Activated T-helper 1 cell treated with Interleukin-2 at 50 U/mL for 16 hours (primary cell): ENCODE measurements around the gene TEDC2.
"Not testable (repeated sequence)": the region's sequence is repeated elsewhere in the genome, so short reads cannot be mapped to it uniquely, and the experiment has no call there.

ENCODE experiments used
- DNase-seq: peaks from one replicate; pipeline ENCODE4 v3.0.0-alpha.2; 2020; ENCODE audit warnings: low read depth

TEDC2 gene

DNA sequence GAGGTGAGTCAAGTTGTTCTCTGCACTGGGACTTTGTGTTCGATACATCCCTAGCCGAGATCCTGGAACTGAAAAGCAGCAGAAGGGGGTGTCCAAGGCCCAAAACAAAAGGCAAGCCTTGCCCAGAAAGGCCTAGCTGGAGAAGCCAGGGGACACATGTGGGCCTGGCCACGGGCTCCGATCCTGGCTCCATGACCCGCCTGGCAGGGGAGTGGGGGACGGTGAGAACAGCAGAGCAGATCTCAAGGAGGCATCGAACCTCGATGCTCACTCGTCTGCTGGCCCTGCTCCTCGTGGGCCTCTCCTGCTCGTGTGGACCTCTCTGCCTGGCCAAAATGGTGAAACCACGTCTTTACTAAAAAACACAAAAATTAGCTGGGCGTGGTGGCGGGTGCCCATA lies 21.8 kb upstream of the TEDC2 start:
- no peak for DNase-seq

DNA sequence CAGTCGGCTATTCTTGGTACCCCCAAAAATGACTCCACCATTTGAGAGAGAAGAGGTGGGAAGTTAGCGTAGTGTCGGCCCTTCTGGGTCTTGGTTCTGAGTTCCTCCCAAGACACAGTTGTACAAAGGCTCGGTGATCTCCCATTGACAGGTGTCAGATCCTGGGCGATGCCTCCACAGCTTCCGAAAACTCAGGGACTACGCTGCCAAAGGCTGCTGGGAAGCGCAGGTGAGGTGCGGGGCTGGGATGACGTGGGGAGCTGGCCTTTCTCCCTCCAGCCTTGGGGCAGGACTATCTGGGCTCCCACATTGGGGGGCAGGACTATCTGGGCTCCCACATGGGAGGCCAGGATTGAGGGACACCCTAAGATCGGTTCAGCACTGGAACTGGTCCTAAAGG lies 20.3 kb upstream of the TEDC2 start:
- DNase-seq, result no peak

- DNase-seq, result not testable (repeated sequence)
Observed at GRCh38 chr16:2441143-2441804, 18.6 kb upstream of the TEDC2 start.

GRCh38 chr16:2443555-2443954 lies 16.4 kb upstream of the TEDC2 start:
- DNase-seq, result no peak

DNA sequence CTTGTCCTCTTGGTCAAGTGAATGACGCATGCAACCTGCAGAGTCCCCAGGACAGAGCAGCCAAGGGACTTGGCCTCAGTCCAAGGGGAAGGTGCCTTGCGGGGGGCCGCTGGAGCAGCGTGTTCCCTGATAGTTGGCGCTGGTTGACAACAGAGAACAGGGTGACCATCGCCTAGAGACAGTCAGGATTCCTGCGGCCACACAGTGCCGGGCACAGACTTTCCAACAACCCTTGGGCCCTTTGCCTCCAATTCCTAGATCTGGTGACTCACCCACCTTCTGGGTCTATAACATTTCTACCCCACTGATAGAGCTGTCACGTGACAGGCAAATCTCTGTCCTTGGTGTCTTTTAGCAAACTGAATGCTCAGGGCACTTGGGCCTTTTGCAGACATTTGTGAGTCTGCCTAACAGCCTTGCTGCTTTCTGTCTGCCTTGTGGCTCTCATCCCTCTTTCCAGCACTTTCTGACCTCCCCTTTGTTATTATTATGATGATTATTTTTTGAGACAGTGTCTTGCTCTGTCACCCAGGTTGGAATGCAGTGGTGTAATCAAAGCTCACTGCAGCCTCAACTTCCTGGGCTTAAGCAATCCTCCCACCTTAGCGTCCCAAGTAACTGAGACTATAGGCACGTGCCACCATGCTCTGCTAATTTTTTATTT lies 11.9 kb upstream of the TEDC2 start:
- no peak for DNase-seq

DNA sequence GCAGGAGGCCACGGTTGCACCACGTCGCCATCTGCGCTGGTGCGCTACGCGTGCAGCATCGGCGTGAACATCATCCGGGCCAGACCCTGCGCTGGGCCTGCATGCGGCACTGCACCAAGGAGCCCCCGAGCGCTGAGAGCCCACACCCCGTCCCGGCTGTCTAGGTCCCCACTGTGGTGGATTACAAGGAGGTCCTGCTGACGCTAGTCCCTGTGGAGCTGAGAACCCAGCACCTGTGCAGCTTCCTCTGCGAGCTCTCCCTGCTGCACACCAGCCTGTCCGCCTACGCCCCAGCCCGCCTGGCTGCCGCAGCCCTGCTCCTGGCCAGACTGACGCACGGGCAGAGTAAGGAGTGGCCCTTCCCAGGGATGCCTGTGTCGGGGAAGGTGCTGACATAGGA lies 10.8 kb upstream of the TEDC2 start:
- DNase-seq, result no peak

DNA sequence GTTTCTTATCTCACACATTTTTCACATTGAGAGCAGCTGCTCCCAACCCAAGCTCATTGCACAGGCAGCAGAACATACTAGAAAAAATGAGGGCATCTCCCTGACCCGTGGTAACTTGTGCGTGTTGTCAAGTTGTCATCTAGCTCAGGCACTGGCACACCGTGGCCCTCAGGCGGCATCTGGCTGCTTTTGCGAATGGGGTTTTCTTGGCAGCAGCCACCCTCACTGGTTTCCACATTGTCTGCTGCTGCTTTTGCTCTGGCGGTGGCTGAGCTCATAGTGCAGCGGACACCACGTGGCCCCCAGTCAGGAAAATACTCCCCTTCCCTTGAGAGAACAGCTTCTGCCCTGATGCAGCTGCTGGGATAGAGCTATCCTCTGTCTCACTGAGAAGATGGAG lies 9.4 kb upstream of the TEDC2 start:
- DNase-seq, result no peak

DNA sequence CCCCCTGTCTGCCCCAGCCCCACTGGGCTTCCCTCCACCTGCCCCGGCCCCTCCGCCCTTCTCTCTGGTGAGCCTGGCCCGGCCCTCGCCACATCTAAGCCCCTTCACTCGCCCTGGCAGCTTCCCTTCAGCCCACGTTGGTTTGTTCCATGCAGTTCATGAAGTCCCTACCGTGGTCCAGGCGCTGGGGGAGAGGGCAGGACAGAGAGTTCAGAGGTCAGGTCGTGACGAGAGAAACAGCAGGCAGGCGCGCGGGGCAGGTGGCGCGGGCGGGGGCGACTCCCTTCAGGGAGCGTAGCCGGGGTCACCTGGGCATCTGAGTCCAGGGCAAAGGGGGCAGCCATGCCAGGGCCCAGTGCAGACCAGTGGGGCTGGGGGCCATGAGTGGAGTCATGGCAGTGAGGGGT lies 8.9 kb upstream of the TEDC2 start:
- DNase-seq, result no peak

GRCh38 chr16:2451851-2452320 lies 8.0 kb upstream of the TEDC2 start:
- no peak for DNase-seq

DNA sequence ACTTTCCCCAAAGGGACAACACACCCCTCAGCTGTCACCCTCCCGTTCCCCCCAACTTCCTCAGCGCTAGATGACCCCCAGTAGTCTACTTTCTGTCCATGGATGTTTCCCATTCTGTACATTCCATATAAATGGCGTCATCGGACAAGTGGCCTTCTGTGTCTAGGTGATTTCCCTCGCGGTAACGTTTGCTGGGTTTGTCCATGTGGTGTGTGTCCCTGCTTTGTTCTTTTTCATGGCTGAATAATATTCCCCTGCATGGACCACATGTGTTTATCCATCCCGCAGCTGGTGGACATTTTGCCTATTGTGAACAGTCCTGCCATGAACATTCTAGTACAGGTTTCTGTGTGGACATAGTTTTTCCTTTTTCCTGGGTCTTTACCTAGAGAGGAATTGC lies 7.3 kb upstream of the TEDC2 start:
- DNase-seq, result no peak

DNA sequence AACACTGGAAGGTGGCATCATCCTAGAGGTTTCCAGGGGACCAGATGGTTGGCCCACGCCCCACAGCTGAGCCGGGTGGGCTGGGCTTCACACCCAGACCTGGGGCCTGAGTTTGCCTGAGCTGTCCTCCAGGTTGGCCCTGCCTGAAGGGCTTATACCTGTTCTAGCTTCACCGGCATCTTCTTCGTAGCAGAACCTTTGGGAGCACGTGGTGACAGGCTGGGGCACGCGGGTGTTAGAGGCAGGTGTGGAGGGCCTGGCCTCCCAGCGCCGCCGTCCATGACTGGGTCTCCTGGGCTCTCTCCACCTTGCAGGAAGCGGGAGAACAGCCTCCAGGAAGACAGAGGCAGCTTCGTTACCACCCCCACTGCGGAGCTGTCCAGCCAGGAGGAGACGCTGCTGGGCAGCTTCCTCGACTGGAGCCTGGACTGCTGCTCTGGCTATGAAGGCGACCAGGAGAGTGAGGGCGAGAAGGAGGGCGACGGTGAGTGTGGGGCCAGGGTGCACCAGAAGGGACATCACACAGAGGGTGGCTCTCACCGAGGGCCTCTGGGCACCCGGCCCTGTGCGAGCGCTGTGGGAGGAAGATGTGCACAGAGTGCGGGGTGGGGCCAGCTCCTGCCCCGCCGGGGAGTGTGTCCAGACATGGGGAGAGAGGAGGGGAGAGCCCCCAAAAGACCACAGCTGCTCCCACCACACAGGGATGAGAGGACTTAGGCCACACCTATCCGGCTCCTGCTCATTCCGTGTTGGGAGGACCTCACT lies 4.6 kb upstream of the TEDC2 start:
- DNase-seq, result no peak

- DNase-seq, result no peak
Observed at GRCh38 chr16:2456551-2457153, 3.3 kb upstream of the TEDC2 start.

DNA sequence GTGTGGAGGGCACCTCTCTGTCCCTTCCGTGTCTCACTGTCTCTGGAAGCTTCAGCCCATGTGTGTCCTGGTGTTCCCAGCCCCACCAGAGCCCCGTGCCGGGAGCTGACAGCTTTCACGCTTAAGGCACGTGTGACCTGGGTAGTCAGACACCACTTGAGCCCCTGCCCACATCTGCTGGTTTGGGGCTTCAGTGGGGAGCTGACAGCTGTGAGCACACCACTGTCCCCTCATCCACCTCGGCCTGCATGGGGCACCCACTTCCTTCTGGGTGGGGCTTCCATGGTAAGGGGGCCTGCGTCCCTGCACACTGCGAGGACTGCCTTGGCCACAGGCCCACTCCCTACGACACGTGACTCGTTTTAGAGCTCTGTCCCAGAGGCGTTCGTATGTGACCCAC lies 2.6 kb upstream of the TEDC2 start:
- DNase-seq, result no peak

GRCh38 chr16:2457946-2458345 lies 2.0 kb upstream of the TEDC2 start:
- DNase-seq, result no peak

DNA sequence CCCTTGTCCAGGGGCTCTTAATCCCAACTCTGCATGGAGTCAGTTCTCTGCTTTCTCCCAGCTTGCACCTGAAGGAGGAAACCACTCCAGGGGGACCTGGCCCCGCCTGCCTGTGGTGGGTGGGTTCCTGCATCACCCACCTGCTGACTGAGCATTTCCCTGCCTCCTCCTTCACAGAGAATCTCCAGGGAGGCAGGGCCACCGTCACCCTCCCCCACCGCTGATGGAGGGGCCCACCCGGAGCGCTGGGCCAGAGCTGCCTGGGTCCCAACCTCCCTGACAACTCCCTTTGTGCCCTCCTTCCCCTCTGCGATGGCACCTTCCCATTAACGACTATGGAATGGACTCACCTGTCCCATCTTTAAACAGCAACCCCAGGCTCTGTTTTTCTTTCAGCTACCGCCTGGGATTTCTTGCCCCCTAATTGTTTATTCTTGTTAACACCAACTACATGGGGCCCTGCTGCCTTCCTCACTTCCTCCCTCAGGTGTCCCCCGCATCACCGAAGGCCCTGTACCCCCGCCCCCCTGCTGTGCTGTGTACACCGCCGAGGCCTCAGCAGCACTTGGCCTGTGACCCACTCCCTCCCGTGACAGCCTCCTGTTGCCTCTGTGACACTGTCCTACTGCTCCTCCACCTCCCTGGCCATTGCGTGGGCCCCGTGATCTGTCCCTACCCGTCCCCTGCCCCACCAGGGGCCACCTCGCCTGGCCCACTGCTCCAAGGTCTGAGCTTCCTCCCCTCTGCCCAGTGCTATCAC lies 842 bp upstream of the TEDC2 start:
- DNase-seq, result no peak

DNA sequence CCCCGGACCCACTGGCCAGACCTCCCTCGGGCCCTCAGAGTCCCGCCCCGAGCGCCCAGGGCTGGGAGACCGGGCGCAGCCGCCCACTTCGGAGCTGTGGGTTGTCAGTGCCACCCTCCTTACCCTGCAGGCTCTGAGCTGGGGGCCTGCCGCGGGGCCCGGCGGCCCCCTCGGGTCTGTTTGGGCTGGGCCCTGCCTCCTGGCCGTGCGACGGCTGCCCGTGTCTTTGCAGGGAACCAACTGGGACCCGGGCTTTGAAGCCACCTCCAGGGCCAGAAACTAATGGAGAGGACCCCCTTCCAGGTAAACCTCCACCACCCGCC lies 443 bp downstream of the TEDC2 start:
- DNase-seq, result no peak

DNA sequence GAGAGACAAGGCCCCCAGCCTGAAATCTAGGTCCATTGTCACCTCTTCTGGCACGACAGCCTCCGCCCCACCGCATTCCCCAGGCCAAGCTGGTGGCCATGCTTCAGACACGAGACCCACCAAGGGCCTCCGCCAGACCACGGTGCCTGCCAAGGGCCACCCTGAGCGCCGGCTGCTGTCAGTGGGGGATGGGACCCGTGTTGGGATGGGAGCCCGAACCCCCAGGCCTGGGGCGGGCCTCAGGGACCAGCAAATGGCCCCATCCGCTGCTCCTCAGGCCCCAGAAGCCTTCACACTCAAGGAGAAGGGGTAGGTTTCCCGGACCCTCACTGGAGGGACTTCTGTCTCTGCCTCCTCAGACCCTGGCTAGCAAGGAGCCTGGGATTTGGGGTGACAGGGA lies 1.0 kb downstream of the TEDC2 start:
- DNase-seq, result no peak

- no peak for DNase-seq
Observed at GRCh38 chr16:2462031-2462866, 2.3 kb downstream of the TEDC2 start.

DNA sequence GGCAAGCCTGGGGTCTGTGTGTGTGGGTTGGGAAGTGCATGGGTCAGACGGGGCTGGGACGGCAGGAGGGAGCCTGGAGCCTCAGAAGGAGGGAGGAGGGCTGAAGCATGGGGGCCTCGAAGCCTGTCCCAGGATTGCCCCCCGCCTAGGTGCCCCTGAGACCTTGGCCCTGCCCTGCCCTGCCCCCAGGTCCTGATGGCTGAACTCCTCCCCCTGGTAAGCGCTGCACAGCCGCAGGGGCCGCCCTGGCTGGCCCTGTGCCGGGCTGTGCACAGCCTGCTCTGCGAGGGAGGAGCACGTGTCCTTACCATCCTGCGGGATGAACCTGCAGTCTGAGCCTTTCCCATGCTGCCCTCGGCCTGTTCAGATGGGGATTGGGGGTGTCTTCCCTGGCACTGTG lies 4.4 kb downstream of the TEDC2 start:
- DNase-seq, result no peak

DNA sequence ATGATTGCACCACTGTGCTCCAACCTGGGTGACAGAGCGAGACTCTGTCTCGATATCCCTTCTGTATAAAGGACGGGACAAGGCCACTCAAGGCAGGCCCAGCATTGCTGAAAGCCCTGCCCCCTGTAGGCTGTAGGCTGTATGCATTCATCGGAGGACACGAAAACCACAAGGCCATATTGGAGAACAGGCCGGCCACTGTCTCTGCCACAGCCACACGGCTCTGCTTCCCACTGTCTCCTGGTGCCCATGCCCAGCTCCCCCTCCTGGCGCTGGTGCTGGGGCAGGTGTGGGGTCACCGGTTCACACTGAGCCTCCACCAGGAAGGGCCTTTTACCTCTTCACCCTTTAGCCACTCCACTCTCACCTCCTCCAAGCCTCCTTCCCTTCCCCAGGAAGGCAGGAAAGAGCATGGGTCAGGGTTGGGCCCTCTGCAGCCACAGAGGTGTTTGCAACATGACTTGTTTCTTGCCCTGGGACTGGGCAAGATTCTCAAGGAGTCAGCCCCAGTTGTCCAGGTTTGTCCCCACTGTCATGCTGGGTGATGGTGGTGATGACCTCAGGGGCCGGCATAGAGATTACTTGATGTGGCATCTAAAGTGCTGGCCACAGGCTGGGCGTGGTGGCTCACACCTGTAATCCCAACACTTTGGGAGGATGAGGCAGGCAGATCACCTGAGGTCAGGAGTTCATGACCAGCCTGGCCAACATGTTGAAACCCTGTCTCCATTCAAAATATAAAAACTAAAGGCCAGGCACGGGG lies 5.9 kb downstream of the TEDC2 start:
- DNase-seq, result no peak
